Astrocyte (in vitro differentiated cells and primary cell): ENCODE data around the gene ZNF385B. TPM values are rescaled to one million over a fixed set of nuclear protein-coding genes. Genes with fewer than 3 reads are reported as not detected.

Source experiments
- DNase-seq: peaks from one replicate; pipeline ENCODE4 v3.0.0-alpha.2; 2010; ENCODE audit warnings: low read depth
- FAIRE-seq: peaks from 2 replicates; lab custom pipeline; 2011; peaks lifted over from hg19 to GRCh38; lab: Jason Lieb, UNC
- H2AFZ ChIP-seq: 2 replicates; pipeline ENCODE4 v1.6.0; 2012; ENCODE audit warnings: low read depth, low read length, inconsistent platforms
- H3K27ac ChIP-seq: 2 replicates; pipeline ENCODE4 v1.5.1; 2011; ENCODE audit warnings: low read depth, low read length, inconsistent platforms
- H3K27me3 ChIP-seq: 2 replicates; pipeline ENCODE4 v1.6.0; 2011; ENCODE audit warnings: low read length, inconsistent platforms; ENCODE audit not compliant: insufficient read depth
- H3K36me3 ChIP-seq: 2 replicates; pipeline ENCODE4 v1.5.1; 2011; ENCODE audit warnings: low read length, inconsistent platforms; ENCODE audit not compliant: insufficient read depth
- H3K4me1 ChIP-seq: 2 replicates; pipeline ENCODE4 v1.5.1; 2011; ENCODE audit warnings: low read length, inconsistent platforms; ENCODE audit not compliant: insufficient read depth
- H3K4me2 ChIP-seq: 2 replicates; pipeline ENCODE4 v1.6.0; 2012; ENCODE audit warnings: low read length, inconsistent platforms
- H3K4me3 ChIP-seq: 2 replicates; pipeline ENCODE4 v1.5.1; 2011; ENCODE audit warnings: low read depth, mild to moderate bottlenecking, low read length, inconsistent platforms; ENCODE audit not compliant: insufficient read depth
- H3K79me2 ChIP-seq: 2 replicates; pipeline ENCODE4 v1.6.0; 2012; ENCODE audit warnings: mild to moderate bottlenecking, low read length, inconsistent platforms; ENCODE audit not compliant: insufficient read depth
- H3K9ac ChIP-seq: 2 replicates; pipeline ENCODE4 v1.6.0; 2012; ENCODE audit warnings: mild to moderate bottlenecking, low read length, inconsistent platforms
- H3K9me3 ChIP-seq: 2 replicates; pipeline ENCODE4 v1.5.1; 2012; ENCODE audit warnings: low read depth, mild to moderate bottlenecking, low read length, inconsistent platforms; ENCODE audit not compliant: insufficient read depth
- H4K20me1 ChIP-seq: 2 replicates; pipeline ENCODE4 v1.6.0; 2012; ENCODE audit warnings: low read length, inconsistent platforms; ENCODE audit not compliant: insufficient read depth
- H3K27ac Mint-ChIP-seq: one replicate; pipeline ENCODE4 v1.8.0; 2021; ENCODE audit warnings: mild to moderate bottlenecking, mixed read lengths; ENCODE audit not compliant: unreplicated experiment
- H3K27me3 Mint-ChIP-seq: one replicate; pipeline ENCODE4 v1.8.0; 2021; ENCODE audit warnings: low read depth, mixed read lengths; ENCODE audit not compliant: unreplicated experiment
- H3K36me3 Mint-ChIP-seq: one replicate; pipeline ENCODE4 v1.8.0; 2021; ENCODE audit warnings: low read depth, mixed read lengths; ENCODE audit not compliant: unreplicated experiment
- H3K4me1 Mint-ChIP-seq: one replicate; pipeline ENCODE4 v1.8.0; 2021; ENCODE audit warnings: low read depth, mixed read lengths; ENCODE audit not compliant: unreplicated experiment
- H3K4me3 Mint-ChIP-seq: one replicate; pipeline ENCODE4 v1.8.0; 2021; ENCODE audit warnings: mild to moderate bottlenecking, moderate library complexity, mixed read lengths; ENCODE audit not compliant: unreplicated experiment
- H3K9me3 Mint-ChIP-seq: one replicate; pipeline ENCODE4 v1.8.0; 2021; ENCODE audit warnings: mild to moderate bottlenecking, mixed read lengths; ENCODE audit not compliant: unreplicated experiment
- CTCF ChIP-seq: IDR thresholded peaks from 2 replicates; pipeline ENCODE4 v1.5.1; 2011; ENCODE audit warnings: low read depth, mild to moderate bottlenecking, inconsistent platforms, low read length, moderate library complexity; ENCODE audit not compliant: insufficient read depth
- EZH2 ChIP-seq: IDR thresholded peaks from 2 replicates; pipeline ENCODE4 v1.6.1; 2012; ENCODE audit warnings: mild to moderate bottlenecking, low read length, inconsistent platforms; ENCODE audit not compliant: insufficient read depth
- total RNA-seq: library from RNA; stranded (reverse); gene quantifications from 2 replicates; pipeline ENCODE4 v1.2.1, GENCODE V29; 2021

ZNF385B gene
- total RNA-seq, 1 donor from 2014 or later: 0.27 TPM

DNA sequence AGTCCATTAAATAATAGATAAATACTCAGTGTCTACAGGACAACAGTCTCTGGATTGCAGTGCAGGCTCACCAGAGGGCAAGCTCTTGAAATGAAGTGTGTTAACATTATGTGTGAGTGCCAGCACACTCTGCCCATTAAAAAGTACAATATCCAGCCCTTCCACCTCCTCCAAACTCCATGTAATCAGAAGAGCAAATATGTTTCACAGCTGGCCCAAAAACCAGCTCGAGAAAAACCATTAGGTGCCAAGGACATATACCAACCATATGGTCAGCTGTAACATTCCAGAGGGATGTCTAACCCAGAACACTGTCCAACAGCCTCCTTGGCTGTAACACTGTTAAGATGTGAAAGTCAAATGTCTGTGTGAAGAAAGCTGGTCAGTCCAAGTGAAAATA, 112.2 kb downstream of the ZNF385B start:
- Mint-ChIP-seq H3K4me1 (peaks cover 7% of the 10 kb centered on the region), H3K27ac (no peak overlapping the region), H3K4me3 (no peak overlapping the region), H3K36me3 (no peaks in the 10 kb centered on the region), H3K9me3 (no peaks in the 10 kb centered on the region), H3K27me3 (no peaks in the 10 kb centered on the region)
- Histone ChIP-seq H2AFZ (no peak overlapping the region), H3K27me3 (no peaks in the 10 kb centered on the region), H3K4me2 (no peak overlapping the region), H3K9ac (no peak overlapping the region), H3K9me3 (no peaks in the 10 kb centered on the region), H3K36me3 (no peaks in the 10 kb centered on the region), H3K79me2 (no peaks in the 10 kb centered on the region), H3K27ac (no peak overlapping the region), H4K20me1 (no peaks in the 10 kb centered on the region), H3K4me1 (no peaks in the 10 kb centered on the region), H3K4me3 (no peak overlapping the region)
- no peak for TF ChIP-seq EZH2
- no peak for TF ChIP-seq CTCF
- peak; percentile 10 for DNase-seq
- no peak for FAIRE-seq

GRCh38 chr2:179746981-179747380, 114.4 kb downstream of the ZNF385B start:
- Histone ChIP-seq H3K4me1 (no peaks in the 10 kb centered on the region), H3K36me3 (no peaks in the 10 kb centered on the region), H3K4me3 (no peak overlapping the region), H3K9me3 (no peaks in the 10 kb centered on the region), H3K27me3 (no peaks in the 10 kb centered on the region), H3K27ac (no peak overlapping the region), H2AFZ (no peak overlapping the region), H4K20me1 (no peaks in the 10 kb centered on the region), H3K4me2 (no peak overlapping the region), H3K9ac (no peak overlapping the region), H3K79me2 (no peaks in the 10 kb centered on the region)
- Mint-ChIP-seq H3K4me1 (peaks cover 7% of the 10 kb centered on the region), H3K9me3 (no peaks in the 10 kb centered on the region), H3K27ac (no peak overlapping the region), H3K36me3 (no peaks in the 10 kb centered on the region), H3K4me3 (no peak overlapping the region), H3K27me3 (peaks cover 2% of the 10 kb centered on the region)
- TF ChIP-seq CTCF (no peak), EZH2 (no peak)
- no peak for FAIRE-seq
- no peak for DNase-seq

DNA sequence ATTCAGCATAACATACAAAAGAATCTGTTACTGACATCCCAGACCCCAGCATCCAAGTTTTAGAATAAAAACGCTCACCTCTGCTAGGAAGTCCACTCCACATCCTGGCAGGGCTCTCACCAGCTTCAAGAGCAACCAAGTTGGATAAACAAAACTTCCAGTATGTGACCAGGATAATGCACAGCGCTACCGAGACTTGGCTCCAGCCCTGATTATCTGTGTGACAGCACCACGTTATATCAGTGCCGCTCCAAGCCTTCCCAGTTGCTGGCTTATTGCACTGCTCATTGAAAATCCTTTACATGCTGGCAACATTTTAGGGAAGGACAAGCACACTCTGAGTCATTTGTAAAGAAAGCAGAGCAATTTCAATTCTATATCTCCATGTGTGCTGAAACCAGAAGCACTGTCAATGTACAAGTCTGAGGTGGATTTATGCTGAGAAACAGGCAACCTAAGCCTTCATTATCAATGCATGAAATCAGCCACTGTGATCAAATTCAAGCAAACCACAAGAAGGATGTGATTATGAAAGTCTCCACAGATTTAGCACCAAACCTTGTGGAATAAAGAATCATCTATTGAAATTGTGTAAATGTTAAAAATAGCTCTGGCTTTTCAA, 115.7 kb downstream of the ZNF385B start:
- no peak overlapping the region for H3K9ac ChIP-seq
- no peak overlapping the region for H3K4me3 ChIP-seq
- no peaks in the 10 kb centered on the region for H3K4me1 ChIP-seq
- no peaks in the 10 kb centered on the region for H3K9me3 ChIP-seq
- no peaks in the 10 kb centered on the region for H3K27me3 ChIP-seq
- Mint-ChIP-seq H3K27me3 (peaks cover 2% of the 10 kb centered on the region), H3K36me3 (no peaks in the 10 kb centered on the region), H3K4me3 (no peak overlapping the region), H3K4me1 (peaks cover 7% of the 10 kb centered on the region), H3K9me3 (no peaks in the 10 kb centered on the region), H3K27ac (no peak overlapping the region)
- FAIRE-seq (no peak), DNase-seq (peak; percentile 4)
- no peaks in the 10 kb centered on the region for H3K79me2 ChIP-seq
- no peaks in the 10 kb centered on the region for H3K36me3 ChIP-seq
- no peak overlapping the region for H3K4me2 ChIP-seq
- H4K20me1 ChIP-seq: no peaks in the 10 kb centered on the region
- no peak overlapping the region for H3K27ac ChIP-seq
- TF ChIP-seq CTCF (no peak), EZH2 (no peak)
- H2AFZ ChIP-seq: peak overlapping the region; percentile 13
